ENCODE results near the gene KEL.
"Not testable (repeated sequence)": the region's sequence is repeated elsewhere in the genome, so short reads cannot be mapped to it uniquely, and the experiment has no call there.

The KEL gene, protein sequence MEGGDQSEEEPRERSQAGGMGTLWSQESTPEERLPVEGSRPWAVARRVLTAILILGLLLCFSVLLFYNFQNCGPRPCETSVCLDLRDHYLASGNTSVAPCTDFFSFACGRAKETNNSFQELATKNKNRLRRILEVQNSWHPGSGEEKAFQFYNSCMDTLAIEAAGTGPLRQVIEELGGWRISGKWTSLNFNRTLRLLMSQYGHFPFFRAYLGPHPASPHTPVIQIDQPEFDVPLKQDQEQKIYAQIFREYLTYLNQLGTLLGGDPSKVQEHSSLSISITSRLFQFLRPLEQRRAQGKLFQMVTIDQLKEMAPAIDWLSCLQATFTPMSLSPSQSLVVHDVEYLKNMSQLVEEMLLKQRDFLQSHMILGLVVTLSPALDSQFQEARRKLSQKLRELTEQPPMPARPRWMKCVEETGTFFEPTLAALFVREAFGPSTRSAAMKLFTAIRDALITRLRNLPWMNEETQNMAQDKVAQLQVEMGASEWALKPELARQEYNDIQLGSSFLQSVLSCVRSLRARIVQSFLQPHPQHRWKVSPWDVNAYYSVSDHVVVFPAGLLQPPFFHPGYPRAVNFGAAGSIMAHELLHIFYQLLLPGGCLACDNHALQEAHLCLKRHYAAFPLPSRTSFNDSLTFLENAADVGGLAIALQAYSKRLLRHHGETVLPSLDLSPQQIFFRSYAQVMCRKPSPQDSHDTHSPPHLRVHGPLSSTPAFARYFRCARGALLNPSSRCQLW

DNA sequence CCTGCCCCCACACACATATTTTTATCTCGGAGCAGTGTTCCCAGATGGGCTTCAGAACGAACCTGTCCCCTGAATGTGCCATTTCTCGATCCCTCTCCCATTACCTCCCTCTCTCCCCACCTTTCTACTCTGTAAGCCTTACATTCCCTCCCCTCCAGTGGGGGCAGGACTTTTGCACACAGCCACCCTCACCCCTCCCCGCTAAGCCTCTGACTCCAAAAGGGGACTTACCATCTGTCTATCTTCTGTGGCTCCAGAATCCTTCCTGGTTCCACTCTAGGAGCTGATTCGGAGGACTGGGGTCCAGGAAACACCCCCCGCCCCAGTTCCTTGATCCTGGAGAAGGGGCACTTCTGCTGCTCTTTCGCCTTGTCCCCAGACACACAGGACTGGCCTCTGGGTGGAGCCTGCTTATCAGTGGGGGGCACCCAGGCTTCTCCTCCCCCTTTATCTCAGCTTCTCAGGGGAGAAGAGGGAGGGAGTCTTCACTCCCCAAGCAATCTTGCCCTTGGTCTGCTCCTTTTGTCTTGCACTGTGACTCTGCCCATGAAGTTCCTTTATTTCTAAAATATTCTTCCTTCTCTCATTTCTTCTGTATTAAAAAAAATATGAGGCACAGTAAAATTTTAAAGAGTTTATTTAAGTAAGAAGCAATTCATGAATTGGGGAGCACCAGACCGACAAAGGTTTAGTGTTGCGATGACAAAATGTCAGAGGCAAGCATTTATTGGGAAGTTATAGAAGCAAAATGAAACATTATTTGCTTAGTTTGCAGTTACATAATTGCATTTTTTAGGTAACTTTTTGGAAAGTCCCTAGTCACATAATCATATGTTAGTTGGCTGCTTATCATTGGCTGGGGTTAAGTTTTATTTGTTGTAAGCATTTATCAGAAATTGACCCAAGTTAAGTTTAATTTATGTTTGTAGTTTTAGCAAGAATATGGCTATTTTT is at the start of gene KEL:
Gene KEL, minus strand, starts transcription at position 391 of the 954 bp plus-strand sequence. Its CDS starts 157 bp downstream, at position 234.
- DNase-seq (ENCODE audit: low read depth, low spot score), result no peak

DNA sequence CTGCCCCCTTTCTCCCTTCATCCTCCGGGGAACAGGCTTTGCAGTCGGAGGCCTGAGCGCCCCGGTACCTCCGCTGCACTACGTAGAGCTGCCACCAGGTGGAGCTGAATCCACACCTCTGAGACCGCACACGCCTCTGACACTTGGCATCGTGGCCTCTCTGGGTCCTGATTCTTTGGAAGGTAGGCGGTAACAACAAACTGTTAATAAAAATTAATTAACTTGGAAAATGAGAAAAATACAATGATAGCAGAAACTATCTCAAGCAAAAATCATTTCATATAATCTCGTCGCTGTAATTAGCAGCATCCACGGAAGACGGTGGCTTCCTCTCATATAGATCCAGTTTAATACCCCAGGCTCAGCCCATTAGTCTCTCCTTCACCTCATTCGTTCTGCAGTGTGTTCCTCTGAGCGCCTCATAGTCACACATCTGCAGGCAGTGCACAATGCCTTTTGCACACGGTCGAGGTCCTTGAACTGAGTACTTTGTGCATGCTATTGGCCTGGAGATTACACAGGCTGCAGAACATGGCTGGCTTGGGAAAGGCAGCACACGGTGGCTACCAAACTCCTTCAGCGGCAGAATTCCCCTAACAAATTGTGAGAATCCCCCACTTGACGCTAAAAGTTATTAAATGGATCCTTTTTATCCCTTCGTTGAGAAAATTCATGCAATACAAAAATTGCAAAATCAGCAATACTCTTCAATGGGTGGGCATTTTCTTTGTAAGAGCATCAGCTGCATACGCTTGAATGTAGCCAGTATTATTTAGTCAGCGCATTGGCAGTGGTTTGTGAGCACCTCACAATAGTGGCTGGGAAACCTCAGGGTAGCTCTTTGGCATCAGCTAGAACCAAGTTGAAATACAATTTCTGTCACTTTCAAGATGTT is 46.1 kb upstream of the KEL start:
- DNase-seq (ENCODE audit: low read depth, low spot score), result no peak

DNA sequence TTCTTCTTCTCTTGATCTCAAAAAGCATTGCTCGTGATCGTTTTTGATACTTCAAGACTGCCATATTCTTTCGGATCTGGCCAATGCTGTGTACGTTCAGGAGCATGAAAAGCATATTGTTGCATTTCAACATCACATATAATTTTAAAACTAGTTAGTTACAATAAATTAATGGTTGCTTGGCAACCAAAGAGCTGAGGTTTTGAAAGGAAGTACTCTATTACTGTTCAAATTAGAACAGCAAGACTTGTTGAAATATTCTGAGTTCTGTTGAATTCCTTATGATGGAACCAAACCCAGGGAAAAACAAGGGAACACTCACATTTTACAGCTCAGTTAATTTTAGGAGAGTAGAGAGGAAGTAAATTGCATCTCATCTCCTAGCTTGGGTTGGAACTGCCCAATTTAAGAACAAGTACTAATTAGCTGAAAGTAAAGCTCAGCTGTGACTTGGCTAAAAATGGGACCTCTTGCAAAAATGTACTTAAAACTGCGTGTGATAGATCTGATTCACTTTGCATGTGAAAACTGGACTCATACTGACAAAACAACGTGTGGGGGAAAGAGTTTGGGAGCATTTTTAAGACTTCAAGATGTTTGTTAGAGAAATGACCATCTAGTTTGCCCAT is 43.6 kb upstream of the KEL start:
- no peak for DNase-seq (ENCODE audit: low read depth, low spot score)

DNA sequence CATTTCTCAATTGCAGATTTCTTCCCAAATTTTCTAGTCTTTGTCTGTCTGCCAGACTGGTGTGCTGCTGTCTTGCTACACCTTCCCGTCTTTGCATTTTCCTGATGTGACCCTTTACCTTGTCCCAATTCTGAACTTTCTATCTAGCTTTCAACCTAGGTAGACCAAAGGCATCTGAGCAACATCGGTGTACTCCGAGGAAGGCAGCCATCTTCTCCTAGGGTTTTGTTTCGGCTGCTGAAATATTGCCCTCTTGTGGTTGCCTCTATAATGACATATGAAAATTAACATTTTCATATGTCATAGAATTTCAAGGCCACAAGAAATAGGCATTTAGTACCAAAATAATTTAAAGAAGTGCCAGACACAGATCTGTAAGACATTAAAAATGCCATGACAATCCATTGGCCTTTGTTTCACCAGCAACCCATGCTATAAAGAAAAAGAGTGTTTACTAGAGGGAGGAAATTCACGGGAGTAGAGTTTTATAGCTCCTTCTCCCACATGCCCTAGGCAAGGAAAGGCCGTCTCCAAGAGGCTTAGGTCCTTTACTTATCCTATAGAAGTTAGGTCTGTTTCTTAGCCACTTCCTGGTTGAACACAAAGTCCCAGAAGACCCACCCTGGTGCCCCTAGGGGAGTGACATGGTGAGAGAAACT is 41.4 kb upstream of the KEL start:
- DNase-seq (ENCODE audit: low read depth, low spot score), result no peak

- DNase-seq (ENCODE audit: low read depth, low spot score), result no peak
Observed at GRCh38 chr7:143002898-143003297, 40.7 kb upstream of the KEL start.

DNA sequence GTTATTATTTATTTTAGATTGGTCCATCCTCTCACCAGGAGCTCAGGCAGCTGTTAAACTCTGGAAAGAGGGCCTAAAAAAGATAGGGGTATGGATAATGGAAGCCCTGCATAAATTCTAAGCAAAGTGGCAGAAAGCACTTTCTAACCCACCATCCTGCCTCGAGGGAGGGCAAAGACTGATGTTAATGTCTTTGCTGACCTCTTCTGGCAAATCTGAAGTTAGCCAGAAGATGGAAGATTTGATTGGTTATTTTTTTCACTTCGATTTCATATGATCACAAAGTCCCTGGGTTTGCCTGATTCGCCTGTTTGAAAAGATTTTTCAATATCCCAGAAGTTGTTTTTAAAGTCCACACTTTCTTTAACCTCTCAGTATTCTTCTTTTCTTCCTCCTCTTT is 39.9 kb upstream of the KEL start:
- DNase-seq (ENCODE audit: low read depth, low spot score), result no peak

DNA sequence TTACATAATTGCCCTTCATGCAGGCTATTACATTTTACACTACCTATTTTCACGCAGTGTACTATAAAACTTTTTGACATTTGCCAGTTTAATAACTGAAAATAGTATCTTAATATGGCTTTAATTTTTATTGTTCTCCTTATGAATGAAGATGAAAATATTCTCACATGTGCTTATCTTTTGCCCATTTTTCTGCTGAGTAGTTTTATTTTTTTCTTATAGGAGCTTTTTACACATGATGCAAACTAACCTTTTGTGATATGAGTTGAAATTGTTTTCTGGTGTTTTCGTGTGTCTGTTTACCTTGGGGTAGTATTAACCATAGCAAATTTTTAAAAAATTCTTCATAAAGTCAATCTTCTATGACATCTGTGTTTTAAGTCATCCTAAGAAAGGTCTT is 38.5 kb upstream of the KEL start:
- DNase-seq (ENCODE audit: low read depth, low spot score), result no peak

DNA sequence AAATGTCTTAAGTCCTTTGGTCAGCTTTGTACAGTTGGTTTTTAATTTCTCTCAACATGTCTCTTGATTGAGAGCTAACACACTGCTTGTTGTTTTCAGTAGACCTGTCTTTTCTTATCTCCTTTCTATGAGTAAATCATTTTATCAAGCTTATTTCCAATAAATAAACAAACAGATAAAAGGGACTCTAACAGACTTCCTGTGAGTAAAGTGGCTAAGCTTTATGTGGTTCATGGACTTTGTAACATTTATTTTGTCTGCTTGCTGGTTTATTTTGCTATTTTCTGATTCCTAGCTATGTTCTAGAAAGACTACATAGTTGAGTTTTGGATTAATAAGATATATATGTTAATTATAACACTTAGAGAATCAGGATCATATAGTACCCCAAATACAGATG is 37.6 kb upstream of the KEL start:
- no peak for DNase-seq (ENCODE audit: low read depth, low spot score)

GRCh38 chr7:142998966-142999365 is 36.8 kb upstream of the KEL start:
- no peak for DNase-seq (ENCODE audit: low read depth, low spot score)

DNA sequence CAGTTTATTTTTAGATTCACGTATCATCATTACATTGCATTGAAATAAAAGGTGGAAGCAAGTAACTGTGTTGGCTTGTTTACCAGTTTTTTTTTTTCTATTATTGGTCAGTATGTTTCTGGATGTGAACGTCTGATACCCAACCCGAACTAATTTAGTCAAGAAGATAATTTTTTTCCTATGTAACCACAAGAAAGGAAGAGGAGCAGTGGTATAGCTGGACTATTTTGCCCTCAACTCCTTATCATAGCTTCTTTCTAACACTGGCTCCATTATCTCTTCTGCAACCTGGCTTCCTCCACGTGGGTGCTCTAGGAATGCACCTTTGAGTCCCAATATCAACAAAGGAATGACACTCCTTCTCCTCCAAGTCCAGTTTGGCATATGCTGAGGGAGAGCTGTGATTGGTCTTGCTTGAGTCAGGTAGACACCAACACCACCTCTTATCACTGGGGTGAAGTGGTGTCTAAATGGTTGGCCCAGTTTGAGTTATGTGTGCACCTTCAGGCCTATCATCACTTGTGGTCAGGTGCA is 35.4 kb upstream of the KEL start:
- DNase-seq (ENCODE audit: low read depth, low spot score), result no peak

GRCh38 chr7:142992427-142992826 is 30.3 kb upstream of the KEL start:
- DNase-seq (ENCODE audit: low read depth, low spot score), result no peak

DNA sequence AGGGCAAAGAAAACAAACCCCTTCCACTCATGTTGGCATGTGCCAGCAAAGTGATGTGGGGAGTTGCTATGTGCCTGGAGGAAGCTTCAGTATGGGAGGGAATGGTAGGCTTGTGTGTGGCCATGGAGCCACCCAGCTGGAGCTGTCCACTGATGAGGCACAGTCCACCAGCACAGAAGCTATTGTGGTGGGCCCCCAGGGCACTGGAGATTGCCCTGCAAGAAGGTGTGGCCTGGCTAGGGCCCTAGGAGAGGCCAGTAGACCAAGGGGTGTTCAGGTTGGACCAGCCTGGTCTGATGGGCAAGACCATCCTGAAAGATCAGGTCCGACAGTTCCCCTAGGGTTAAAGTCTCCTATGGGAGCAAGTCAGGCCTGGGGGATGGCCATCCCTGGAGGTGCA is 22.1 kb upstream of the KEL start:
- no peak for DNase-seq (ENCODE audit: low read depth, low spot score)

DNA sequence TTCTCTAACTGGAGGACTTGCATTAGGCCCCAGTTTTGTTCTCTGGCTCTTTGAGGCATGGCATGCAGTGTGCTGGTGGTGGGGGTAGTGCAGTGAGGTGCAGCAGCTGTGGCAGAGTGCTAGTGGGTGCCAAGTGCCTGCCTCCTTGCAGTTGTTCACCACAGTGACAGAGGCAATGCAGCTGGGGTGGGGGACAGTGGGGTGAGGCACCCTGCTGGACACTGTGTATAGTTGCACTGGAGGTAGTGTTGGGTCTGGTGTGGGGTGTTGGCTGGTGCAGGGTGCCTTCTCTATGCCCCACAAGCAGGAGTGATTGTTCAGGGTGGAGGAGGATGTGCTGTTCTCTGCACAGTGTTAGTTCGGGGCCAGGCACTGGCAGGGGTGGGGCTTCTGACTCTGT is 21.7 kb upstream of the KEL start:
- no peak for DNase-seq (ENCODE audit: low read depth, low spot score)

GRCh38 chr7:142978402-142978801 is 16.2 kb upstream of the KEL start:
- DNase-seq (ENCODE audit: low read depth, low spot score), result not testable (repeated sequence)

DNA sequence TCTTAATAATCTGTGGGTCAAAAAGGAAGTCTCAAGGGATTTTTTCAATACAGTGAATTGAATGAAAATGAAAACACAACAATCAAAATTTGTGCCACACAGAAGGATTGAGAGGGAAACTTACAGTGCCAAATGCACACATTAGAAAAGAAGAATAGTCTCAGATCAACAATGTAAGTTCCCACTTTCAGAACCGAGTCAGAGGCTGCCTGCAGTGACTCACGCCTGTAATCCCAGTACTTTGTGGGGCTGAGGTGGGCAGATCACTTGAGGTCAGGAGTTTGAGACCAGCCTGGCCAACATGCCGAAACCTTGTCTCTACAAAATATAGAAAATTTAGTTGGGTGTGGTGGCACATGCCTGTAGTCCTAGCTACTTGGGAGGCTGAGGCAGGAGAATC is 12.5 kb upstream of the KEL start:
- no peak for DNase-seq (ENCODE audit: low read depth, low spot score)

- no peak for DNase-seq (ENCODE audit: low read depth, low spot score)
Observed at GRCh38 chr7:142969183-142969582, 7.0 kb upstream of the KEL start.

- DNase-seq (ENCODE audit: low read depth, low spot score), result no peak
Observed at GRCh38 chr7:142968229-142968628, 6.1 kb upstream of the KEL start.

DNA sequence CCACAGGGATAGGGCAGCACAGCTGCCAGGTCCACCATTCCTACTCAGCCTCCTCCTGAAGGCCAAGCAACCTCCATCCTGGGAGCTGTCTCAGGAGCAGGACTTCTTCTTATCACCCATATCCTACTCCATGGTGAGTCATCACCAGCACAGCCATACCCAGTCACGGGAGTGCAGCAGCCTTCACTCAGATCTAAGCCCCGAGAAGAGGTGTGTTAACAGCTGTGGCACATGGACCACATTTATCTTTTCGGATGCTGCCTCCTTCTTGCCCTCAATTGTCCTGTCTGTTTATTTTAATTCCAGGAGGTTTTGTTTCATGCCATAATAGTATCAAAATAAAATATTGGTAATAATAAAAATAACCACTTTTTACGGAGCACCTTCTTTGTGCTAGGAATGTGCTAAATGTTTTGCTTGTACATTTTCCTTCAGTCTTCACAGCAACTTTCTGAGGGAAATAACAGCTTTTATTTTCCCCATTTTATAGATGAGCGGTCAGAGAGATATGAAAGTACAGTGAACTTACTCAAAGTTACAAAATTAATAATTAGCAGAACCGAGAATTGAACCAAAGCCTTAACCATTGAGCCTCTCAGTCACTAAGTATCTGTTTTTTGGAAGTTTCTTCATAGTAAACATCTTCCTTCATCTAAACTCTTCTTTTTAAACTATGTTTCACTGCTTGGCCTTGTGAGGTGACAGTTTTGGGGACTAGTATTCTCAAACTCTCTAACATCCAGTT is 2.5 kb upstream of the KEL start:
- no peak for DNase-seq (ENCODE audit: low read depth, low spot score)

GRCh38 chr7:142963993-142964392 is 1.8 kb upstream of the KEL start:
- DNase-seq (ENCODE audit: low read depth, low spot score), result no peak
